ENCODE results near the gene NFKB1.

DNA sequence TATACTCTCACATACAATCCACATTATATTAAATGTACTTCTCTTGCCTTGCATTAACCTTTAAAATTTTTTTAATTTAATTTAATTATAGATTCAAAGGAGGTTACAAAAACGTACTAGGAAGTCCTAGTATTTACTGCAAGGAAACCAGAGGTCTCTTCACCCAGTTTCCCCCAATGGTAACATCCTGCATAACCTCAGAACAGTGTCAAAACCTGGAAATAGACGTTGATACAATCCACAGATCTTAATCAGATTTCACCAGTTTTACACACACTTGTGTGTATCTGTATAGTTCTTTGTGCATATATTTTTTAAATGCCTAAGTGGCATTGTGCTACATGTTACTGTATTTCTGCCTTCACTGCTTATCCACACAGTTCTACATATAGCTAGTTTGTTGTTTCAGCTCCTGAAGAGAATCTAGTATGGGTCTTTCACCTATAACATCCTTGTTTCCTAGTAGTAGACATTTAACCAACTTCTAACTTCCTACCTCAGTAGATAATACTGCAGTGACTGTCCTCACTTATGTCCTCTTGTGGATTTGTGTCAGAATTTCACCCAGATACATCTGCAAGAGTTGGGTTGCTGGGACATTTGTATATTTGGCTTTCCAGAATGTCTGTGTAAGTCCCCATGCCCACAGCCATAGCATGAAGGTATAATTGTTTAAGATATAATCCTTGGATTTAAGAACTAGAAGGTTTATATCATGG lies 103.2 kb downstream of the NFKB1 start:
- TF ChIP-seq CTCF (IDR thresholded peaks at IDR 0.05) (no peak), EP300 (IDR thresholded peaks at IDR 0.05) (no peak)
